Daoy (cell line): ENCODE measurements around the gene EPS8L3. TPM values are rescaled to one million over a fixed set of nuclear protein-coding genes. Genes with fewer than 3 reads are reported as not detected.
"Not testable (repeated sequence)": the region's sequence is repeated elsewhere in the genome, so short reads cannot be mapped to it uniquely, and the experiment has no call there.

Experiments
- DNase-seq: peaks from one replicate; pipeline ENCODE4 v3.0.0-alpha.2; 2015; ENCODE audit warnings: low read depth
- total RNA-seq: library from RNA; depleted of rRNA; stranded (reverse); fragments of >200 nt; shearing (Covaris generic); gene quantifications from 2 replicates; pipeline ENCODE4 v1.2.3, GENCODE V29; 2014

Gene EPS8L3
- total RNA-seq, 1 experiment from 2014 or later = not detected

DNA sequence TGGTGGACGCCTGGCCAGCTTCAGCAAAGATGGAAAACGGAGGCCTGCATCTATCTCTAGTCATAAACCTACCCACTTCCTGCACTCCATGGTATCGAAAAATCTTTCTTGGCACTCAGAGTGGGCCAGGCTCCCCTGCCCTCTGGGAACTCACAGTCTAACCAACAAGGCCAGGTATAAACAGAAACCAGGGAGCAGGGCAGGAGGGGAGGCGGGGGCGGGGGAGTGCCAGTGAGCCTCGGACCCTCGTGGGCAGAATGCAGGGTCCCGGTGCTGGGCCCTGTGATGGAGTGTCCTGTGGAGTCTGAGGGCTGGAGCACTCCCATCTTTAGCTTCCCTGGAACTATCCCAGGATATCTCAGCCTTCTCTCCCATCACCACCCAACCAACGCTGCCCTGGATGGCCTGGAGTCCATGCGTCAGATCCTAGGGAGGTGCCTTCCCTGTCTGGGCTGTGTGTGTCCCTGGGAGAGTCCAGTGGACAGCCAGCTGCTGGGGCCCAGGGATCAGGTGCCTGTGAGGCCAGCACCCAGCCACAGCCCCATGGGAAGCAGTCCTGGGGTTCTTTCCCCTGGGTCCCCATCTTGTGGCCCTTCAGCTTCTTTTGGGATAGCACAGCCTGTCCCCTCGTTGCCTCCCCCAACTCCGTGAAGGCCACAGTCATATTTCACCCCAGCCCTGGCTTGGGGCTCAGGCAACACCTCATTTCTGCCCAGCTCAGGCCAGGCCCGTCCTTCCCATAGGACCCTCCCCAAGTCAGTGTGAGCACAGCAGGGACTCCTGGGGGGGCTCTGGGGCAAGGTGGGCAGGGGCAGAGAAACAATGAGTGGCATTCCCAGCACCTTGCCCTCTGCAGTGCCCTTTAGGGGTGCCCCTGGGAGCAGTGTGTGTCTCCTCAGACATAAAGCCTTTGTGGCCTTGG is 1.1 kb upstream of the EPS8L3 start:
- DNase-seq = no peak

- DNase-seq = peak; percentile 68
Observed at GRCh38 chr1:109762821-109763645, 690 bp downstream of the EPS8L3 start.

GRCh38 chr1:109762039-109762585 is 1.6 kb downstream of the EPS8L3 start:
- DNase-seq = no peak

GRCh38 chr1:109761227-109762038 is 2.3 kb downstream of the EPS8L3 start:
- no peak for DNase-seq

- DNase-seq = no peak
Observed at GRCh38 chr1:109760581-109761226, 3.0 kb downstream of the EPS8L3 start.

GRCh38 chr1:109759513-109760334 is 4.0 kb downstream of the EPS8L3 start:
- no peak for DNase-seq

DNA sequence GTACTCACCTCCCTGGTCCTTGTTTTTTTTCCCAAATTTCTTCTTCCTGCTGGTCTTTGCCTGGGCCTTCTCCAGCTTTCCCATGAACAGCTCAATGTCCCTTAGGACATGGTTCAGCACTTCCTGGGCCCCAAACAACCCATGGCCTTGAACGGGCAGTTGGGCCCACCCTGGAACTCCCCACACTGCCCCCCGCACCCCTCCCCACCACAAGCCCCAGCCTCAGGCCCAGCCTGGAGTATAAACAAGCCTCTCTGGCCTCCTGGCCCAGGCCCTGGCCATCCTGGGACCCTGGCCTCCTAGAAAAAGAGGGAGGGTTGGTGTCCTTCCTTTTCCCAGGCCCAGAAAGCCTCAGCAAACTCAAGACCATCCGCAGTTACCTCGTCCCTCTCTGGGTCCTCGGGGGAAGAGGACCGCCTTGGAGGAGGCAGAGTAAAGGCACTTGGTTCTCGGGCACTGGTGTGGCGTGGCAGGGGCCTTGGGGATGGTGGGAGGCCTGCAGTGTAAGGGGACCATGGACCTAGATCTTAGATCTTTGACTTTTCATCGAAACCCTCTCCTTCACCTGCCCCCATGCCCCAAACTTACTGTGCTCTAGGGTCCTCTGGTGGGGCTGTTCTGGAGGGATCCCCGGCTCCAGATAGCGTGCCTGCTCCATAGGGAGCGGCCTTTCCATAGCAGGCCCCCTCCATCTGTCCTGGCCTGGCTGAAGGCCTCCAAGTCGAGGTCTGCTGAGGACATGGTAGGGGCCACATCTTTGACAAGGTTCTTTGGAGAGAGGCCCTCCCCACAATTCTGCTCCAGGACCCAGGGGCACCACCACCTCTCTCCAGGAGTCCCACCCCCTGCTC is 5.6 kb downstream of the EPS8L3 start:
- DNase-seq = no peak

DNA sequence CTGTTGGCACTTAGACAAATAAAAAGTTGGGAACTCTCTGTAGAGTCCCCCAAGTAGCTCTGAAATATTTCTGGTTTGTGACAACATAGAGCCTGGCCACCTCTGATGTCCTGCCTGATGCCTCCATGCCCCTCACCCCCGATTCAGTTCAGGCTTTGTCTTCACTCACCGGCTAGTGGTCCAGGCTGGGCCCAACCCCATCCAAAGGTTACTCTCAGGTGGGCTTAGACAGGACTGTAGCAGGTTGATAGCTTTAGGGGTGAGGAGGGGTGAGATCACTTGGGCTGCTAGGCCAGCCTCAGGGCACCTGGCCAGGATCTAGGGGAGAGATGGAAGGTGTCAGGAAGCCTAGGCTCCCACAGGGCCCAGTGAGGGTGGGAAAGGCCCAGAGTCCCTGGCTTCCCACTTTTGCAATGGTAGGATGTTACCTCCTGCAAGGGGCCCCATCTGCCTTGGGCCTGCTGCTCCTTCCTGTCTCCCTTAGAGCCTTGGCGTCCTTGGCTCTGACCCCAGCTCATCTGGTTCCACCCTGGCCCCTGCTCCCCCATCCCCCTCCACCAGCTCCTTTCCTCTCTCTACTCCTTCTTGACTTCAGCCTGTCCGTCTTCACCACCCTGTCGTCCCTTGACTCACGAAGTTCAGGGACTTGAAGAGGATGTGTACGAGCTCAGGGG is 6.7 kb downstream of the EPS8L3 start:
- no peak for DNase-seq

- DNase-seq = not testable (repeated sequence)
Observed at GRCh38 chr1:109756325-109756724, 7.4 kb downstream of the EPS8L3 start.

GRCh38 chr1:109754738-109755137 is 9.0 kb downstream of the EPS8L3 start:
- no peak for DNase-seq

- no peak for DNase-seq
Observed at GRCh38 chr1:109751531-109752260, 12.0 kb downstream of the EPS8L3 start.

DNA sequence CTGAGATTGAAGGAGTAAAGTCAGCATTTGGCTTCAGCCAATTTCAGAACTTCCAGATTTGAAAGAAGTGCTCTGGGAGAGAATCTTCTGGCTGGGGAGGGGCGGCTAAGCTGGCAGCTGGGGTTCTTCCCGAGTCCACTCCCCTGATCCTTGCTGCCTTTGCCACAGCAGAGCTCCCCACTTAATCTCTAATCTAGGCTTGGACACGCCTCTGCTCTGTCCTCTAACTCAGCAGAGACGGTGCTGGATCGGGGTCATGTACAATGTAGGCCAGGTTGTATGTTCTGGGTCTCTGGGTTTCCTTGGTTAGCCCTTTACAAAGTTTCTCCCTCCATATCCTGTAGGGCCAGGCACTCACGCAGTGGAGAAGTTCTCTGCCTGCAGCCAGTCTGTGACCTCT is 12.8 kb downstream of the EPS8L3 start:
- DNase-seq = no peak

DNA sequence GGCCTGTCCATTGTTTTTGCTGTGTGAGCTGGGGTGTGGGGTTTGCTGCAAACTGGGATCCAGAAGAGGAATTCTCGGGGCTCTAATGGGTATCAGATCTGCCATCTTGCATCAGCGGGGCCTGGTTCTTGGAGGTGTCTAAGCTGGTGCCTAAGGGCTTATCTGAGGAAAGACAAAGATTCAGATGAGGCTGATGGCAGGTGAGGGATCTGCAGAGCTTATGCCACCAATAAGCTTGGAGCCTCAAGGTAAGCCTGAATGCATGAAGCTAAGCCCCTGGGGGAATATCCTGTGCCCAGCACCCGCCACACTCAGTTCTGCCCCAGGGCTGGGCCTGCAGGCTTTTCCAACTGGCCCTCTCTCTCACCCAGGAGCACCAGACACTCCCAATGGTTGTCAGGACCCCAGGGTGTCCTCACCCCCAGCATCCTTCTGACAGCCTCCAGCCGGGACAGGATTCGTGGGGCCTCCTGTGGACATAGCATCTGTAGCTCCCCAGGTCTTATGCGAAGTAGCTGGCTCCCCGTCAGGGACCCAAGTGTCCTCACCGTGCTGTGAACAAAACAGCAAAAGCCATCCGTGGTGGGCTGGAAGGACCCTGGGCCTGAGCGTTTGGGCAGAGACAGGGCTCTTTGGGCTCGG is 13.4 kb downstream of the EPS8L3 start:
- no peak for DNase-seq

DNA sequence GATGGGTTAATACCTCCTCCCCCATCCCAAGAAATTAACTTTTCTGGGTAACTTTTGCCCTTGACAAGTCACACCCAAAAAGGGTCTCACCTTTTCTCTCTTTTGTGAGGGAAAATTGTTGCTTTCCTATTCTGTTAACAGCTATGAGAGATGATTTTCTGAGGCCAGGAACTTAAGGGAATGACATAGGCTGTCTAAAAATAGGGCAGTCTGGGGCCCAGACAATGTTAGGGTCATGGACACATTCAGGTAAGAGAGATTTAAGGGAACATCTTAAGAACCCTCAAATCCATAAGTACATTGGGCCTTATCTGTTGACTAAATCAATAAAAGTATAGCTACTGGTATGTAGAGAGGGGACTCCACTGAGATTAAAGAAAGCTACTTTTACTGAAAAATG is 14.5 kb downstream of the EPS8L3 start:
- DNase-seq = no peak

DNA sequence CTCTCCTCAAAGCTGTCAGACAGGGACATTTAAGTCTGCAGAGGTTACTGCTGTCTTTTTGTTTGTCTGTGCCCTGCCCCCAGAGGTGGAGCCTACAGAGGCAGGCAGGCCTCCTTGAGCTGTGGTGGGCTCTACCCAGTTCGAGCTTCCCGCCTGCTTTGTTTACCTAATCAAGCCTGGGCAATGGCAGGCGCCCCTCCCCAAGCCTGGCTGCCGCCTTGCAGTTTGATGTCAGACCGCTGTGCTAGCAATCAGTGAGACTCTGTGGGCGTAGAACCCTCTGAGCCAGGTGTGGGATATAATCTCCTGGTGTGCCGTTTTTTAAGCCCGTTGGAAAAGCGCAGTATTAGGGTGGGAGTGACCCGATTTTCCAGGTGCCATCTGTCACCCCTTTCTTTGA is 15.4 kb downstream of the EPS8L3 start:
- DNase-seq = not testable (repeated sequence)

GRCh38 chr1:109740615-109741373 is 22.9 kb downstream of the EPS8L3 start, which contains the start of gene GSTM3:
GSTM3 (minus strand) TSS chr1:109741038; CDS start chr1:109740287, 751 bp downstream.
- DNase-seq = no peak
